Thyroid gland (tissue), 4 donors: ENCODE data around the gene AMN.

ENCODE experiments used
- POLR2A ChIP-seq, 2 donors: fragments of 450-650 bp; IDR thresholded peaks; one replicate each; pipeline ENCODE4 v1.6.1; 2017; ENCODE audit warnings: antibody characterized with exemption in 2 of 2, mild to moderate bottlenecking in 2 of 2, moderate library complexity in 1 of 2
- TF ChIP-seq, protein P1 (sequence below), 6 experiments: fragments of 200-600 bp in 3 of 6; fragments of 450-650 bp in 3 of 6; sonication (generic) in 3 of 6; IDR thresholded peaks; one replicate each; pipeline ENCODE4 v1.5.1; 2016 to 2019; ENCODE audit warnings: antibody characterized with exemption in 6 of 6, mild to moderate bottlenecking in 2 of 6, inconsistent platforms in 1 of 6, moderate library complexity in 1 of 6

DNA sequence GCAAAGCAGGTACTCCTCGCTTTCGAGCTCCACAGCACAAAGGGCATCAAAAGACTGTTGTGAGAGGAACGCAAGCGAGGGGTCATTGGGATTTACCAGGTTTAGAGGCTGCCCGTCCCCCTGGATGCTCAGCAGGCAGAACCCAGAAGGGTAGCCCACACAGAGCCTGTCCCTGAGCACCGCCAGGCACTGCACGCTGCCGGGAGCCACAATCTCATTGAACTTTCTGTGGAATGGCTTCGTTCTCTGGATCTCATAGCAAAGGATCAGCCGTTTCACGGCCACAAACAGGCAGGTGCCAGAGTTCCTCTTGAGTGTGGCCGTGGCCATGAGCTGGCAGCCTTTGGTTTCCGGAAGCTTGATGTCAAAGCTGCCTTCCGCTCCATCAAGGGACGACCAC lies 21.5 kb downstream of the AMN start:
- no peak for TF ChIP-seq POLR2A (IDR thresholded peaks at IDR 0.05)
- TF ChIP-seq, protein P1, sequence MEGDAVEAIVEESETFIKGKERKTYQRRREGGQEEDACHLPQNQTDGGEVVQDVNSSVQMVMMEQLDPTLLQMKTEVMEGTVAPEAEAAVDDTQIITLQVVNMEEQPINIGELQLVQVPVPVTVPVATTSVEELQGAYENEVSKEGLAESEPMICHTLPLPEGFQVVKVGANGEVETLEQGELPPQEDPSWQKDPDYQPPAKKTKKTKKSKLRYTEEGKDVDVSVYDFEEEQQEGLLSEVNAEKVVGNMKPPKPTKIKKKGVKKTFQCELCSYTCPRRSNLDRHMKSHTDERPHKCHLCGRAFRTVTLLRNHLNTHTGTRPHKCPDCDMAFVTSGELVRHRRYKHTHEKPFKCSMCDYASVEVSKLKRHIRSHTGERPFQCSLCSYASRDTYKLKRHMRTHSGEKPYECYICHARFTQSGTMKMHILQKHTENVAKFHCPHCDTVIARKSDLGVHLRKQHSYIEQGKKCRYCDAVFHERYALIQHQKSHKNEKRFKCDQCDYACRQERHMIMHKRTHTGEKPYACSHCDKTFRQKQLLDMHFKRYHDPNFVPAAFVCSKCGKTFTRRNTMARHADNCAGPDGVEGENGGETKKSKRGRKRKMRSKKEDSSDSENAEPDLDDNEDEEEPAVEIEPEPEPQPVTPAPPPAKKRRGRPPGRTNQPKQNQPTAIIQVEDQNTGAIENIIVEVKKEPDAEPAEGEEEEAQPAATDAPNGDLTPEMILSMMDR (IDR thresholded peaks at IDR 0.05) = no peak
